ENCODE data around the gene PSMA7. TPM values are rescaled to one million over a fixed set of nuclear protein-coding genes. Genes with fewer than 3 reads are reported as not detected.
"Not testable (repeated sequence)": the region's sequence is repeated elsewhere in the genome, so short reads cannot be mapped to it uniquely, and the experiment has no call there.

PSMA7 gene
- total RNA-seq, 1 experiment from 2014 or later = 687 TPM

DNA sequence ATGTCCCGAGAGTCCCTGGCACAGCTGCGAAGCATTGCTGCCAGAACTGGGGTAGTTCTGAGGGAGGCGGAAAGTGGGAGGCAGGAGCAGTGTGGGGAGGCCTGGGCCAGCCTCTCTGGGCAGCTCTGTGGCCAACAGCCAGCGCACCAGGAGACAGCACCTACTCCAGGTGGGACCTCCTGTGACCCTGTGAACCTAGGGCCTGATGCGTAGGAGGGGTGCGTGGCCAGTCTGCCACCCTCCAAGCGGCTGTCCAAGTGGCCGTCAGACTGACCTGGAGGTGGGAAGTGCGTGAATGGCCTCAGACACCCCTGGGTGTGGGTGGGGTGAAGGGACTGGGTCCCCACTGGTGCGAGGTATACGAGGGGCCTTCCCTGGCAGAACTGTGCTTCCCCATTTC lies 15.9 kb upstream of the PSMA7 start:
- in situ Hi-C loops (cut with HindIII; ENCODE audit: low pct_unique_long_range_greater_than_20kb, low sequenced_read_pairs) = no loop called here
- DNase-seq (ENCODE audit: low read depth) = no peak

DNA sequence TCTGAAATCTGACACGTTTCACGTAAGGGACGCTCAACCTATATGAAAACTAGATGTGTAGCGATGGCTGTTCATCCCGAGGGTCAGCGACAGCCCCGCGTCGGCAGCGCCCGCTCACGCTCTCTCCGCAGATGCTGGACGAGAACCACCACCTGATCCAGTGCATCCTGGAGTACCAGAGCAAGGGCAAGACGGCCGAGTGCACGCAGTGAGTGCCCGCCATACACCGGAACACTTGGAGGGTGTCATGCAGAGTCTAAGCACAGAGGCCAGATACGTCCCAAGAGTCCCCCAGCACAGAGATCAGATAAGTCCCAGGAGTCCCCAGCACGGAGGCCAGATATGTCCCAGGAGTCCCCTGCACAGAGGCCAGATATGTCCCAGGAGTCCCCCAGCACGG lies 15.3 kb upstream of the PSMA7 start:
- in situ Hi-C loops (cut with HindIII; ENCODE audit: low pct_unique_long_range_greater_than_20kb, low sequenced_read_pairs) = no loop called here
- no peak for DNase-seq (ENCODE audit: low read depth)

DNA sequence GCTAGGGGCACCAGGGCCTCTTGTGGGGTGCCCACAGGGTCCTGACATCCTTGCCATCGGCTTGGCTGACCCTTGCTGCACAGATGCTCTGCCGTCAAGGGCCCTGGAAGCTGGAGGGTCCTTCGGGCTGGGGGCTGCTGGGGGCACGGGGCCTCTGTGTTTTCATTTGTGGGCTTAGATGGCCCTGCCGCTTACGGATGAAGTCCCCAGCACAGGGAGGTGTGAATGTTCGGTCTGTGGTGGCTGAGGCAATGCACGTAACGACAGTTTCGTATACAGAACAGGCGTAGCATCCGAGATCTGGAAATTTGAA lies 14.8 kb upstream of the PSMA7 start:
- DNase-seq (ENCODE audit: low read depth) = no peak
- in situ Hi-C loops (cut with HindIII; ENCODE audit: low pct_unique_long_range_greater_than_20kb, low sequenced_read_pairs) = no loop called here

DNA sequence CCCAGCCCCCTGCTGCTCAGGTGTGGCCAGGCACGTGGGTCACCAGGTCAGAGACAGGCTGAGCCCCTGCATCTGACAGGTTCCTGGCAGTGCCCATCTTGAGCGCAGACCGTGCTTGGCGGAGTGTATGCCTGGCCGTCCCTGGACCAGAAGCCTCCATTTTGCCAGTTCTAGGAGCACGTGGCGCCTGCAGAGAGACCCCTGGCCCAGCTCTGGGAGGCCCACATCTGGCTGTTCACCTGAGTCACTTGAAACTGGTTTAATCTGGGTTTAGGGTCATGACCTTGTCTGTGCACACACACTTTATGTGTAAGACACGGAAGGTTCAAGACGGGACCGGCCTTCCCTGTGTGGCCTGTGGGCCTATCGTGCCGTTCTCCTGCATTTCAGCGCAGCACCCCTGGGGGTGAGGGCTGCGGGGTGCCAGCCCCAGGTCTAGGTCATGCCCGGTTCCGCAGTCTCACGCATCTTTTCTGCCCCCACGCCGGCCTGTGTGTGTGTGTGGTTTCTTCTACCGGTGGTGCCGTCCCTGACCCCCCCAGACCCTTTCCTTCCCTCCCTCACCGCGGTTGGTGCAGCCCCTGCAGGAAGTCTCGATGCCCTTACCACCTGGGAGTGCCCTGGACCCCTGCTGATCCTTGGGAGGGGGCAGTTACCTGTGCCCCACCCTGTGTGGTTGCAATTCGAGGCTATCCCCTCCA lies 14.3 kb upstream of the PSMA7 start:
- DNase-seq (ENCODE audit: low read depth) = no peak
- in situ Hi-C loops (cut with HindIII; ENCODE audit: low pct_unique_long_range_greater_than_20kb, low sequenced_read_pairs) = no loop called here

DNA sequence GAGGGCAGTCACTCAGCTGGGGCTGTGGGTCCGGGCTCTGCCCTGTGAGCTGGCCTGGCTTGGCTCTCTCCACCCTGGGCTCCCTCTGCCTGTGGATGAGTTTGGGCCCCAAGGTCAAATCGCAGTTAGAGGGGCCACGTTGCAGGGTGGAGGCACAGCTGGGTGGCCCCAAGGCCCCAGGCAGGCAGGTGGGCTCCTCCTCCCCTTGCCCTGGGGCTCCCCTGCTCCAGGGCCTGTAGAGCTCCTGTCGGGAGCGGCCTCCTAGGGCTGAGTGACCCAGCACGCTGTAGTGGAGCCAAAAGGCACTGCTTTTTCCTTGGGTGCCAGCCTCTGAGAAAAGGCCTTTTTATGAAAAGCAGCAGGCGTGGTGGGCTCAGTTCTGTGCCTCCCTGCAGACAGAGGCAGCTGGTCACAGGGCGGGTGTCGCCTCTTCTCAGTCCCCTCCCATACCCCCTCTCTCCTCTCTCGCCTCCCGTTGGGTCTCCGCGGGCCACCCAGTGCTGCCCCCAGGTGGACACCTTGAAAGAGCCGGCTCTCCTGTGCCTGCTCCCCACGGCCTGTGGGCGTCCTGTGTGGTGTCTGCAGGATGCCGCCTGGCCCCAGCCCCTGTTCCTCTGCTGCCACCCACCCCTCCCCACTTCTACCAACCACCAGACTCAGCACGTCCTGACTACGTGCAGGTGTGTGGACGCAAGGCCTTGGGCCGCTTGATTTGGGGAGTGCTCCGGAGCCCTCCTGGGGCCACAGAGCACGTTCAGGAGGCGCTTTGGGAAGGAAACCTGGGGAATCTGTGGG lies 13.6 kb upstream of the PSMA7 start:
- peak; percentile 23 for DNase-seq (ENCODE audit: low read depth)
- in situ Hi-C loops (cut with HindIII; ENCODE audit: low pct_unique_long_range_greater_than_20kb, low sequenced_read_pairs) = no loop called here

DNA sequence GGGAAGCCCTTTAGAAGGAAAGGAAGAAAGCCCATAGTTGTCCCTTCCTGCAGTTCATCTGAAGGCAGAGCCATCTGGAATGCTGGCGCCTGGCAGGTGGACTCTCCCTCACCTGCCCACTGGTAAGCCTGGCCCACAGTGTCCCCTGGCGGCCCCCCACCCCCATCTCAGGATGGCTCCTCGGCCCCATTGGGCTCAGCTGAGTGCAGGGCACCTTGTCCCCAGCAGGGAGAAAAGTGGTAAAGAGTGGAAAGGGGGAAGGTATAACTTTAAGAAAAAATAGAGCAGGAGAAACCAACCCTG lies 13.0 kb upstream of the PSMA7 start:
- in situ Hi-C loops (cut with HindIII; ENCODE audit: low pct_unique_long_range_greater_than_20kb, low sequenced_read_pairs) = no loop called here
- no peak for DNase-seq (ENCODE audit: low read depth)

DNA sequence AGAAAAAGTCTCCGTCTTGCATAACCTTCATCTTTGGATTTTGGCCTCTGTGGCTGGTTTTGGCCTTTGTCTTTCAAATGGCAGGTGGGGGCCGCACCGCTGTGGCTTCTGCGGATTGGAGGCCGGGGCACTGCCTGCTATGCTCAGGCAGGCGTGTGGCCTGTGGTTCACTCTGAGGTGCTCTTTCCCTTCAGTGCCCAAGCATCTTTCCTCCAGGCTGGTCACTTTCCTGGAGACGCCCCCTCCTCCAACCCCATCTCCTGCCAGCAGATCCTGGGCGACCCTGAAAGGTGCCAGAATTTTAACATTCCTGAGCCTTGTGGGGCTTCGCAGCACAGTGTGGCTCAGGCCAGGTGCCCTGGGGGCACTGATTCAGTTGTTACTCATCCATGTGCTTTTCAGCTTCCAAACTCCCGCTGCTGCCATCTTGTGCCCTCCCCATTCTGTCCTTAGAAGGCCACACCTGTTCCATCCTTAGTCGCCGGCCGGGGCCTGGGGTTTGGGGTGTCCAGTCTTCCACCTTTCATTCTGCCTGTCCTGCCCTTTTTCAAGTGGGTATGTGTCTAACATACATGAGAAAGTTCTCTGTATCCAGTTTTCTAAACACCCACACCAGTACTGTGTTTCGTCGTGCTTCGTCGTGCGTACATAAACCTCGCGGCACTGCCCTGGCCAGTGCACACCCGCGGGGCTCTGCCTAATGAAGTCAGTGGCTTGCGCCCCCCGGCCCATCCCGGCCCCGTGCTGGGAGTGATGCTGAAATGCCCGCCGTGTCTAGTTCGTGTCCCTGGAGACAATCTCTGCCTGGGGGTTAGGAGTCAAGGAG lies 12.4 kb upstream of the PSMA7 start:
- peak; percentile 53 for DNase-seq (ENCODE audit: low read depth)
- in situ Hi-C loops (cut with HindIII; ENCODE audit: low pct_unique_long_range_greater_than_20kb, low sequenced_read_pairs) = no loop called here

DNA sequence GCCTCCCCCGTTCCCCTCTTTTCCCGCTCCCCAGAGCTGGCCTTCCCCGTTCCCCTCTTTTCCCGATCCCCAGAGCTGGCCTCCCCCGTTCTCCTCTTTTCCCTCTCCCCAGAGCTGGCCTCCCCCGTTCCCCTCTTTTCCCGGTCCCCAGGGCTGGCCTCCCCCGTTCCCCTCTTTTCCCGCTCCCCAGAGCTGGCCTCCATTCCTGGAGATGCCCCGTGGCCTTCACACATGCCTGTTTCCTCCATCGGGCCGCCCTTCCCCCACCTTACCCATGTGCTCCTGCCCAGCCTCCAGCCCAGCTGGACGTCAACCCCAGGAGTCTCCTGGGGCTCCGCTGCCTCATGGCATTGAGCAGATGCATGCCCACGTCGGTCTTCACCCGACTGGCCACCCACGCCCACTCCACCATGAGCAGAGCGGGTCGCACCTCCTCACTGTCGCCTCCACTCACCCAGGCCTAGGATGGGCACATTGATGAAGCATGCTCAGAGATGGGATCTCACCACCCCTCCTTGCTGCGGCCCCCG lies 8.7 kb upstream of the PSMA7 start:
- in situ Hi-C loops (cut with HindIII; ENCODE audit: low pct_unique_long_range_greater_than_20kb, low sequenced_read_pairs) = no loop called here
- DNase-seq (ENCODE audit: low read depth) = no peak

DNA sequence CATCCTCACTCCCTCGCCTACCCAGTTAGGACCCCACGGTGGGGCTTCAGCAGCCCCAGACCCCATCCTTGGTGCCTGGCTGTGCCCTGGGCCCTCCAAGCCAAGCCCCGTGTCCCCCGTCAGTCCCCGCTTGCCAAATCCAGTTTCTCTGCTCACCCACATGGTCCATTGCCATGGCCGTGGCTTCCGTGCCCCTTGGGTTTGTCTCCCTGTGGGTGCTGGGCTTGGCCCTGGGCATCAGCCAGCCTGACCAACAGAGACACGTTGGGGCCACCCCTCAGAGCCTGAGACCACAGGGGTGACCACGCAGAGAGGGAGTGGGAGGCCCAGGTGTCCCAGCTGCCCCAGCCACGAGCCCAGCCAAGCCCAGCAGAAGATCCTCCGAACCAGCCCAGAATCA lies 8.0 kb upstream of the PSMA7 start:
- no peak for DNase-seq (ENCODE audit: low read depth)
- in situ Hi-C loops (cut with HindIII; ENCODE audit: low pct_unique_long_range_greater_than_20kb, low sequenced_read_pairs) = no loop called here

DNA sequence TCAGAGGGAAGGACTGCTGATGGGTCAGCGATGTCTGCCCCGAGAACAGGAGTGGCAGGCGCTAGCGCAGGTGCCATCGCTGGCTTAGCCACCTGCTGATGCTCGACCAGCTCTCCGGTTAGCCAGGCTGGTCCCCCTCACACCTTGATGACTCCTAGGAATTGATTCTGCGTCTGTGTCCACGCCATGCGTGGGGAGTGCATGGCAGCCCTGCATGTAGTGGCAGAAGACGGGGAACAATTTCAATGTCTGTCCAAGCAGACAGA lies 7.0 kb upstream of the PSMA7 start:
- no peak for DNase-seq (ENCODE audit: low read depth)
- in situ Hi-C loops (cut with HindIII; ENCODE audit: low pct_unique_long_range_greater_than_20kb, low sequenced_read_pairs) = no loop called here

DNA sequence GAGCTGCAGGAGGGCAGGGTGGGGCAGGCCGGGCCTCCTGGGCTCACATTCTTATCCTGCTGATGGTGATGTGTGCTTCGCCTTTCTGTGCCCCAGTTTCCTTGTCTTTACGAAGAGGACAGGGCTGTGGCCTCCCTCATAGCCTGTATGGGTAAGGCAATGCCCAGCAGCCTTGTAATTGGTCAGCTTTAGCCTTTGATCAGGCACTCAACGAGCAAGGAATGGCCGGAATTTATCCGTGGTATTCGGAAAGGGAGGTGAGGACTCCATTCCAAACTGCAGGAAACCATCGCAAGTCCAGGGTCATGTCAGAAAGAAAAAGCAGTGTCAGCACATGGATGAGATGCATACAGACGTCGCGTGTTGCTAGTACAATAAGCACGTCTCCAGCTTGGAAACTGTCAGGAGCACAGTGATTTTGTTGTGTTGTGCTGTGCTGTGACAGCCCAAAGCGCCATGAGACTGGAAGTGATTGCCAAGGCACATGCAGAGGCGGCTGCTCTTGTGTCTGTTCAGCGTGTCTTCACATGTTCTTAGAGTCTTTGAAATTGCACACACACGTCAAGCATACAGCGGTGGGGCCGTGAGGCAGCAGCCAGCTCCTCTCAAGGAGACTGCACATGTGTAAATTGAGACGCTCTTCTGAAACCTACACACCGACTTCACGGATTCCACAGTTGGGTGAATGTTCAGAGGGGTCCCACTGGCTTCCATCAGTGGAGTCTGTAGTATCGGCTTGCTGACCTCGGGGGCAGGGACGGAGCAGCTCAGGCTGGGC lies 6.5 kb upstream of the PSMA7 start:
- in situ Hi-C loops (cut with HindIII; ENCODE audit: low pct_unique_long_range_greater_than_20kb, low sequenced_read_pairs) = no loop called here
- DNase-seq (ENCODE audit: low read depth) = no peak

DNA sequence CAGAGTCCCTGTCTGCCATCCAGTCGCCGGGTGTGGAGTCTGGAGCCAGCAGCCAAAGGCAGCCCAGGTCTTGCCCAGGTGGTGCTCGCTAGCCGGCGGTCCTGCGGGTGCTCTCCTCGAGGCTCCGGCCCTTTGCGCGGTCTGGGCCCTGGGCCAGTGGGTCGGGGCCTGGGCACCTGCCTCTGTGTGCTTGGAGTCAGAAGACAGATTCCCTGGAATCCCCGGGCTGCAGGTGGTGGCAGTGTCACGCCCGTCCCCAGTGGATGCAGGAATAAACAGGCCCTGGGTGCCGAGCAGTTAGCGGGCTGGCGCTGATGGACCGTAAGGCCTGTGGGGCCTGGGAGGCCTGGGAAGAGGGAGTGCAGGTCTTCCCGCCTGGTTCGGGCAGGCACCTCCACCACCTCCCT lies 5.7 kb upstream of the PSMA7 start:
- no peak for DNase-seq (ENCODE audit: low read depth)
- in situ Hi-C loops (cut with HindIII; ENCODE audit: low pct_unique_long_range_greater_than_20kb, low sequenced_read_pairs) = no loop called here

DNA sequence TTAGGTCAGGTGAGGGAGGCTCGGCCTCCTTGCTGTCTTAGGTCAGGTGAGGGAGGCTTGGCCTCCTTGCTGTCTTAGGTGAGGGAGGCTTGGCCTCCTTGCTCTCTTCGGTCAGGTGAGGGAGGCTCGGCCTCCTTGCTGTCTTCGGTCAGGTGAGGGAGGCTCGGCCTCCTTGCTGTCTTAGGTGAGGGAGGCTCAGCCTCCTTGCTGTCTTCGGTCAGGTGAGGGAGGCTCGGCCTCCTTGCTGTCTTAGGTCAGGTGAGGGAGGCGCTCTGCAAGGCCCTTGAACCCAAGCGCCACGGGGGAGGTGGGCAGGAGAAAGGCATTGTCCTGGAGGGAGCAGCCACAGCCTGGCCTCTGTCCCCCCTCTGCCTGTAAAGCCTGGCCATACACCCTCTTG lies 5.2 kb upstream of the PSMA7 start:
- DNase-seq (ENCODE audit: low read depth); in situ Hi-C loops (cut with HindIII; ENCODE audit: low pct_unique_long_range_greater_than_20kb, low sequenced_read_pairs): not testable (repeated sequence)

DNA sequence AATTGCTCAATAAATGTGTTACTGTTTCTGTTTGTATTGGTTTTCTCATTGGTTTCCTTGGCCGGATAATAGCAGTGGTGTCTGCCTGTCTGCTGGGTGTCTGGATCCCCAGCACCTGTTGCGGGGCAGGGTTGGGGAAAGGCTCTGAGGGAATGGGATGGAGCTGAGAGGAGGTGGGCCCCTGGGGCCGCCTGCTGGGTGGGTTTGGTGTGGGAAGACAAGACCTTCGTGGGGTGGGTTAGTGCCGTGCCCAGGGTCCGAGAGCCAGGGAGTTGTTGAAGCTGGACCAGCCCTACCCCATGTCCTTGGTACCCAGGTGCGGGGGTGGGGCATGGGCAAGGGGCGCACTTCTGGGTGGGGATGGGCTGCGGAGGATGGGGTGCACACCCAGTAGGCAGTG lies 4.3 kb upstream of the PSMA7 start:
- no peak for DNase-seq (ENCODE audit: low read depth)
- in situ Hi-C loops (cut with HindIII; ENCODE audit: low pct_unique_long_range_greater_than_20kb, low sequenced_read_pairs) = no loop called here

DNA sequence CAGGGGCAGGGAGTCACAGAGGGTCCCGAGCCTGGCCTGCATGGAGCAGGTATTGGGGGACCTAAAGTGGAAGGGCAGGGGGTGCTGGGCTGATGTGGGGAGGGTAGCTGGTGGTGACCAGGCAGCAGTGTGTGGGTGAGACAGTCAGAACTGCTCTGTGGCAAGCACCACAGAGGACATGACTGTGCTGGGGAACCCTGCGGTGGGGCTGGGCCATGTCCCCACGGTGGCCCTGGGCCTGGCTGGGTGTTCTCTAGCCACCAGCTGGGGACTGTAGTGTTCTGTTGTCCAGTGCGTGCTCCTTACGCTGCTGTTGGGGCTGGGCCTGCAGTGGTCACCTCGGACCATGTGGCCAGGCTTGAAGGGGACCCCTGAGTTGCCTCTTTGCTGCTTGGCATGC lies 3.9 kb upstream of the PSMA7 start:
- in situ Hi-C loops (cut with HindIII; ENCODE audit: low pct_unique_long_range_greater_than_20kb, low sequenced_read_pairs) = no loop called here
- no peak for DNase-seq (ENCODE audit: low read depth)

DNA sequence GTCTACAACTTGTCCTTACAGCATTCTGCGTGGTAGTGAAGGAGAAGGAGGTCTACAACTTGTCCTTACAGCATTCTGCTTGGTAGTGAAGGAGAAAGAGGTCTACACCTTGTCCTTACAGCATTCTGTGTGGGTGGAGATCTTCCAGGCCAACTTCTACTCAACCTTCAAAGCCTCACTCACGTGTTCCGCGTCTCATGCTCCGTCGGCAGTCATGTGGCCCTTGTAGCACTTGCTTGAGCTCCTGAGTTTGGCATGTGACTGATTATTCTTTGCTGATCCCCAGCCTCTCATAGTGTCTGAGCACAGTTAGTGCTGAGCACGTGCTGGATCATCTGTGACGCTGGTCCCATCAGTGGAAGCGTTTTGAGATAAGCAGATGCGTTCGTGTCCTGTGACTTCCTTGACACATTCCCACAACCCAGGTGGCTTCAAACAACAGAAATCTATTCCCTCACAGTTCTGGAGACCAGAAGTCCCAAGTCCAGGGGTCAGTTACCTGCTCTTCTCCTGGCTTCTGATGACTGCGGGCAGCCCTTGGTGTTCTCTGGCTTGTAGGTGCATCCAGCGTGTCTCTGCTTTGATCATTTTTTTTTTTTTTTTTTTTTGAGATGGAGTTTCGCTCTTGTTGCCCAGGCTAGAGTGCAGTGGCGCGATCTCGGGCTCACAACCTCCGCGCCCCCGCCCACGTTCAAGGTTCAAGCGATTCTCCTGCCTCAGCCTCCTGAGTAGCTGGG lies 3.0 kb upstream of the PSMA7 start:
- DNase-seq (ENCODE audit: low read depth) = no peak
- in situ Hi-C loops (cut with HindIII; ENCODE audit: low pct_unique_long_range_greater_than_20kb, low sequenced_read_pairs) = no loop called here

DNA sequence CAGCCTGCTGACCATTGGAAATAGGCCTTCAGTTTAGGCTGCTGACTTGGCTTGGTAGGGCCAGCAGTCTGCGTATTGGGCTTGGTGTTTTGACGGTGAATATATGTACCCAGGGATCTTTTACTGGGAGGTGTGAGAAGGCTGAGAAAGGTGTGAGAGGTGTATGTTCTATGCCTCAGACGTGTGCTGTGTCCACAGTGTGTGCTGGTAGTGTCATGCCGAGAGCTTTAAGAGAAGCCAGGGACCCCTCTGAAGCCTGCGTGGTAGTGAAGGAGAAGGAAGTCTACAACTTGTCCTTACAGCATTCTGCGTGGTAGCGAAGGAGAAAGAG lies 2.5 kb upstream of the PSMA7 start:
- DNase-seq (ENCODE audit: low read depth) = no peak
- in situ Hi-C loops (cut with HindIII; ENCODE audit: low pct_unique_long_range_greater_than_20kb, low sequenced_read_pairs) = no loop called here

Measured in Caki2 (cell line).